Breast epithelium (tissue), 3 donors: Measurements from ENCODE around the gene CDK7.

Experiments
- CTCF ChIP-seq, 3 donors: fragments of 450-650 bp; IDR thresholded peaks; one replicate each; pipeline ENCODE4 v1.5.1; 2016 to 2017; ENCODE audit warnings: antibody characterized with exemption in 3 of 3, mild to moderate bottlenecking in 3 of 3, moderate library complexity in 3 of 3
- POLR2A ChIP-seq: fragments of 450-650 bp; IDR thresholded peaks from one replicate; pipeline ENCODE4 v1.6.1; 2016; ENCODE audit warnings: antibody characterized with exemption, mild to moderate bottlenecking, moderate library complexity

- TF ChIP-seq CTCF (IDR thresholded peaks at IDR 0.05) (no peak), POLR2A (no peak)
Measured at GRCh38 chr5:69242215-69242927, 7.7 kb downstream of the CDK7 start.
